ENCODE data around the gene LAMTOR2.

Gene LAMTOR2

DNA sequence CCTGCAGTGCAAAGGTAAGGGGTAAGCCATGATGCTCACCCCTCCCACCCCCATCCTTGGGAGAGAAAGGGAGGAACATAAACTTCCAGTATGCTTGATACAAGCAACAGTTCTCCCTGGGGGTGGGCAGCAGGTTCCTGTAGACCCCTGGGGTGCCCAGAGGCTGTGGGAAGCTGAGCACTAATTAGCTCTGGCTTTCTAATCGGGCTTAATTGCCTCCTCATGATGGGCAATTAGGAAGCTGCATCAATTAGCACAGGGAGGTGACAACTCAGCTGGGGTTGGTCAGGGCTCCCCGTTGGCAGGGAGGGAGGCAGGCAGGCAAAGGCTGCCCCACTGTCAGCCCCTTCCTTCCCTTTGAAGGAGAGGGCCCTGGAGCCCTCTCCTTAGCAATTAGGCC lies 44.2 kb downstream of the LAMTOR2 start:
- peak overlapping the region; percentile 31 for H3K27ac ChIP-seq (ENCODE audit: low read length)
- peaks cover 0 to 2% of the 10 kb centered on the region in 2 donors for H3K36me3 ChIP-seq (ENCODE audit: control insufficient read depth in 2 of 2, insufficient read depth in 2 of 2, low read length in 2 of 2)
- no peaks in the 10 kb centered on the region for H3K9me3 ChIP-seq (ENCODE audit: control insufficient read depth in 2 of 2, low read length in 2 of 2)
- peaks cover 46% of the 10 kb centered on the region for H3K4me1 ChIP-seq (ENCODE audit: control insufficient read depth, insufficient read depth, low read length)
- no peak overlapping the region for H3K9ac ChIP-seq (ENCODE audit: low read length in 2 of 2)
- H3K4me3 ChIP-seq (ENCODE audit: low read length in 2 of 2), result no peak overlapping the region
- no peaks in the 10 kb centered on the region for H3K27me3 ChIP-seq (ENCODE audit: control insufficient read depth in 1 of 2, insufficient read depth in 2 of 2, low read length in 2 of 2)

DNA sequence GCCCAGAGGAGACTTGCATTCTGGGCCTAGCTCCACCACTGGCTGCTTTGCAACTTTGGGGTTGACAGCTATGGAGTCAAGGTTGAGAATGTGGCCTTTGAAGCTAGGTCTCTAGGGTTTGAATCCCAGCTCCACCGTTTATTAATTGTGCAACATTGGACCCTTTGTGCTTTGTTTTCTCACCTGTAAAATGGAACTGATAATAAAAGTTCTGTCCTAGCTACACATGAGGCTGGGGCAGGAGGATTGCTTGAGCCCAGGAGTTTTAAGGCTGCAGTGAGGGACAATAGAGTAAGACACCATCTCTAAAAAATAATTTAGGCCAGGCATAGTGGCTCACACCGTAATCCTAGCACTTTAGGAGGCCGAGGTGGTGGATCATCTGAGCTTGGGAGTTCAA lies 44.7 kb downstream of the LAMTOR2 start:
- Histone ChIP-seq H3K4me1 (ENCODE audit: control insufficient read depth, insufficient read depth, low read length) (peaks cover 51% of the 10 kb centered on the region), H3K27ac (ENCODE audit: low read length) (peak overlapping the region; percentile 31)

DNA sequence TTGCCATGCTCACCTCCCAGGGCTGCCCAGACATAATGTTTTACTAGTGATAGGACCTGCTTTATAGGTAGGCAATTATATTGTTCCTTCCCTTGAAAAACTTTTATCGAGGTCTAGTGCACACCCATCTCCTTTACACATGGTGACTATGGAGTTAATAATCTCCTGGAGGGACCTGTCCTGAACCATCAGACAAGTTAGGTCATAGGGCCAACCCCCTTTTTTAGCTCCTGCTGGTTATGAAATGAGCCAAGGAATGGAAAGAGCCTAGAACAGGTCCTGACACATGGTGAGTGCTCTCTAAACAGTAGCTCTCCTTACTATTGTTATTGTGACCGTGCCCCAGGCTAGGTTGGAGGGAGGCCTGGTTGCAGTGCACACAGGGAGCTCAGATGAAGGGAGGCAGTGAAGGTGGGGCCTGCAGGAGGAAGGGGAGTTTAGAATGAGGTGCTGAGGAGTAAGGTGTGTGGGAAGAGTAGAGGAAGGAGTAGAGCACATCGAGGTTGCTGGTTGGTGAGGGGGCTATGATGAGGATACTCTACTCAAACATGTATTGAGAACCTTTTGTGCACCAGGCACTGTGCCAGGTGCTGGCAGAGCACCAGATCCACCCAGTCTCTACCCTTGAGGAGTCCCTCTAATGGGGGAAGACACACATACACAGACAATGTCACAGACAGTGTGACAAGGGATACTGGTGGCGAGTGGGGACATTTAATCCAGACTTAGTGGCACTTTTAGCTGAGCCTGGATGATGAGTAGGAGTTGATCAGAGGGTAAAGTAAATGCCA lies 45.8 kb downstream of the LAMTOR2 start:
- Histone ChIP-seq H3K4me3 (ENCODE audit: low read length in 2 of 2) (no peak overlapping the region), H3K9me3 (ENCODE audit: control insufficient read depth in 2 of 2, low read length in 2 of 2) (no peaks in the 10 kb centered on the region), H3K36me3 (ENCODE audit: control insufficient read depth in 2 of 2, insufficient read depth in 2 of 2, low read length in 2 of 2) (no peaks in the 10 kb centered on the region), H3K4me1 (ENCODE audit: control insufficient read depth, insufficient read depth, low read length) (peaks cover 62% of the 10 kb centered on the region), H3K27me3 (ENCODE audit: control insufficient read depth in 1 of 2, insufficient read depth in 2 of 2, low read length in 2 of 2) (no peaks in the 10 kb centered on the region), H3K9ac (ENCODE audit: low read length in 2 of 2) (no peak overlapping the region), H3K27ac (ENCODE audit: low read length) (peak overlapping the region; percentile 46)

More for the DNA sequence above, 44.7 kb downstream of the LAMTOR2 start:
- no peak overlapping the region for H3K9ac ChIP-seq (ENCODE audit: low read length in 2 of 2)
- no peak overlapping the region for H3K4me3 ChIP-seq (ENCODE audit: low read length in 2 of 2)
- H3K36me3 ChIP-seq (ENCODE audit: control insufficient read depth in 2 of 2, insufficient read depth in 2 of 2, low read length in 2 of 2), result no peaks in the 10 kb centered on the region
- H3K9me3 ChIP-seq (ENCODE audit: control insufficient read depth in 2 of 2, low read length in 2 of 2), result no peaks in the 10 kb centered on the region
- no peaks in the 10 kb centered on the region for H3K27me3 ChIP-seq (ENCODE audit: control insufficient read depth in 1 of 2, insufficient read depth in 2 of 2, low read length in 2 of 2)

DNA sequence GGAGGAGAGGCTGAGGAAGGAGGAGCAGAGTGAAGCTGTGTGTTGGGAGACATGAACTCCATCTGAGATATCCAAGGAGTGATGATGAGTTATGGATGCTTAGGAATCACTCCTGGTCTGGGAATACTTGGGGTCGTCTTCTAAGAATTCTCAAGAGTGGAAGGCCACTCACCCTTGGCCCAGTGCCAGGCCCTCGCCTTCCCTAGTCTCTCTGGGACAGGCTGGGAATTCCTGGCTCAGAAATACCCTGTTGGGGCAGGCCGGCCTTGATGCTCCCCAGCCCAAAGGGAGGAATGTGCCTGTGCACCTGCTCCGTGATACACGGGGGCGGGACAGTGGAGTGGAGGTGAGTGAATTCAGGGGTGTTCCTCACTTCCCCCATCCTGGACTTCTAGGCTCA lies 47.3 kb downstream of the LAMTOR2 start:
- Histone ChIP-seq H3K4me1 (ENCODE audit: control insufficient read depth, insufficient read depth, low read length) (peaks cover 61% of the 10 kb centered on the region), H3K9ac (ENCODE audit: low read length in 2 of 2) (peak overlapping the region in 1 of 2 donors; percentile 36), H3K27ac (ENCODE audit: low read length) (peak overlapping the region; percentile 100)

DNA sequence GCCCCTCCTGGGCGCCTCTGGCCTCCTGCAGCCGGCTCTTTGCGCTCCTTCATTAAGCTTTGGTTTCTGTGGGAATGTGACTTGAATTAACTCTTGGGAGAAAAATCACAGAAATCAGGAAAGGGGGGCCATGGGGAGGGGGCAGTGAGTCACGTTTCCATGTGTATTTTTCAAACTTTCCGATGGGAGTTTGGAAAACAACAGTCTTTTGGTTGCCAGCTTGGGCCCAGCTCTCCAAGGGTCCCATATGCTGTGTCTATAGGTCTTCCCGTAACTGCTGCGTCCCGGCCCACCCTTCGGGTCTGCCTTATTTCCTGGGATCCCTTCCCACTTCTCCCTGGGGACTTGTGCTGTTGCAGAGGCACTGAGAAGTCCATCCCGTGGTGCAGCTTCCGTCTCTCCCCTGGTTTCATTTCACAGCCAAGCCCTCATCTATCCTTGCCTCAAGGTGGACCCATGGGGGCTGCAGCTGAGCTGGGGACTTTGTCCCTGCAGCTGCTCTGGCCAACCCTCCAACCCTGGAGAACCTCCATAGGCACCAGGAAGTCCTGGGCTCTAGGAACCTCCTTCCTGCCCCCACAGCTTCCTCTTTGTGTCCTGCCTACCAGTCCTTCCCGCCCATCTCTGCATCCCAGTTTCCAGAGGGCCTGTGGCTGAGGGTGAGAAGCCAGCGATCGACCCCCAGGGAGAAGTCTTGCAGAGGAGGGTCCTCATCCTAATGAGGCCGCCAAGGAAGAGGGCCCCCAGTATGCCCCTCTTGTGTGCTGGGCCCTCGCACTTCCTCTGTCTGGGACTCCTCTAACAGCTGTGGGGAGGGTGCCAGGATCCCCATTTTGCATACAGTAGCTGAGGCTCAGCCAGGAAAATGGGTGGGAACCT lies 48.3 kb downstream of the LAMTOR2 start:
- Histone ChIP-seq H3K4me3 (ENCODE audit: low read length in 2 of 2) (peak overlapping the region; percentile 26 to 65), H3K9me3 (ENCODE audit: control insufficient read depth in 2 of 2, low read length in 2 of 2) (no peaks in the 10 kb centered on the region), H3K27me3 (ENCODE audit: control insufficient read depth in 1 of 2, insufficient read depth in 2 of 2, low read length in 2 of 2) (no peaks in the 10 kb centered on the region), H3K4me1 (ENCODE audit: control insufficient read depth, insufficient read depth, low read length) (peaks cover 60% of the 10 kb centered on the region), H3K36me3 (ENCODE audit: control insufficient read depth in 2 of 2, insufficient read depth in 2 of 2, low read length in 2 of 2) (no peaks in the 10 kb centered on the region), H3K27ac (ENCODE audit: low read length) (peak overlapping the region; percentile 100), H3K9ac (ENCODE audit: low read length in 2 of 2) (peak overlapping the region; percentile 21 to 90)

More for the DNA sequence above, 47.3 kb downstream of the LAMTOR2 start:
- Histone ChIP-seq H3K9me3 (ENCODE audit: control insufficient read depth in 2 of 2, low read length in 2 of 2) (no peaks in the 10 kb centered on the region), H3K27me3 (ENCODE audit: control insufficient read depth in 1 of 2, insufficient read depth in 2 of 2, low read length in 2 of 2) (no peaks in the 10 kb centered on the region), H3K4me3 (ENCODE audit: low read length in 2 of 2) (peak overlapping the region in 1 of 2 donors; percentile 22), H3K36me3 (ENCODE audit: control insufficient read depth in 2 of 2, insufficient read depth in 2 of 2, low read length in 2 of 2) (no peaks in the 10 kb centered on the region)

DNA sequence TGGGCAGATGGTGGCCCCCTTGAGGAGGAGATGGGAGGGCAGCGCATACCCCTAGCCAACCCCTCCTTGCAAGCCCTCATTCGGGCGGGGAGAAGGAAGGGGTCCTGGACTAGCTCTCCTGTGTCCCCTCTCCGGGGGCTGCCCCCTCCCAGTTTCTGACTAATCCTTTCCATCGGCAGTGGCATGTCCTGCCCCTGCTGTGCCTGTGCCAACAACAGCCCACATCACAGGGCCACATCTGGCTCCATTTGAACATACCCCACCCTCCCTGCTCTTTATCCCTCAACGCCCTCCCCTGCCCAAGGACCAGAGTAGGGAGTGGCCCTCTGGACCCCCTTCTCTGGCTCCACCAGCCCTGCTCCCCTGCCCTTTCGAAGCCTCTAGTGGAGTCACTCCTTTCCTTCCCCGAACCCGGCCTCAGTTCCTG lies 49.0 kb downstream of the LAMTOR2 start:
- peaks cover 60% of the 10 kb centered on the region for H3K4me1 ChIP-seq (ENCODE audit: control insufficient read depth, insufficient read depth, low read length)
- no peaks in the 10 kb centered on the region for H3K36me3 ChIP-seq (ENCODE audit: control insufficient read depth in 2 of 2, insufficient read depth in 2 of 2, low read length in 2 of 2)
- no peaks in the 10 kb centered on the region for H3K9me3 ChIP-seq (ENCODE audit: control insufficient read depth in 2 of 2, low read length in 2 of 2)
- peak overlapping the region; percentile 90 to 94 for H3K9ac ChIP-seq (ENCODE audit: low read length in 2 of 2)
- peak overlapping the region; percentile 53 to 65 for H3K4me3 ChIP-seq (ENCODE audit: low read length in 2 of 2)
- H3K27ac ChIP-seq (ENCODE audit: low read length), result peak overlapping the region; percentile 100
- H3K27me3 ChIP-seq (ENCODE audit: control insufficient read depth in 1 of 2, insufficient read depth in 2 of 2, low read length in 2 of 2), result no peaks in the 10 kb centered on the region

DNA sequence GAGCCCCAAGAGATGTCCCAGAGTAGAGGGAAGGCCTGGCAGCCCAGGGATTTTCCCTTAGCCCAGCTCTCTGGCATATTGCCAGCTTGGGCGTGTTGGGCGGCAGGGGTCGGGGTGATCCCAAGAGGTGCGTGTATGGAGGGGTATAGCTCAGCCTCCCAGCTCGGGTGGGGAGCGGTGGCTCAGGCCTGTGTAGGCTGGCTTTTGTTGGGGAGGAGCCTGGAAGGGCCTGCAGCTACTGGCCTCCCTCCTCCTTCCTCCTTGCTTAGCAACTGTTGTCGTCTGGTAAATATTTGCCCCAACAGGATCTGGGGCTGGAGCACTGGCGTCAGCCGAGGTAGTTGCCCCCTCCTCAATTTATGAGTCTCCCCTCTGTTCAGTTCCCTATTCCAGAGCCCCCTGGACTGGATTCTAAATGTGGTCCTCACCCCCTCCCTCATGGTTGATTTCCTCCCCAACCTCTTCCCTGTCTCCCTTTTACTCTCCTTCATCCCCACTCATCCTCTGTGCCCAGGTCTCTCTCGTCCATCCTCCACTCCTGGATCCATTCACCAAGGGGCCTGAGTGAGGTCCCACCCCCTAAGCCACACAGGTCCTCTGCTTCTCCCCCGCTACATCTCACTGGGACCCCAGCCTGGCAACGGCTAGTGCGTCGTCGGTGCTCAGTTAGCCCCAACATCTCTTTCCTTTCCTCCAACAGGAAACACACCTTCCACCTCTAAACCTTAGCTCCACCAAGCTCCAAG lies 49.7 kb downstream of the LAMTOR2 start:
- peak overlapping the region; percentile 90 to 94 for H3K9ac ChIP-seq (ENCODE audit: low read length in 2 of 2)
- no peaks in the 10 kb centered on the region for H3K9me3 ChIP-seq (ENCODE audit: control insufficient read depth in 2 of 2, low read length in 2 of 2)
- H3K27me3 ChIP-seq (ENCODE audit: control insufficient read depth in 1 of 2, insufficient read depth in 2 of 2, low read length in 2 of 2), result no peaks in the 10 kb centered on the region
- H3K4me1 ChIP-seq (ENCODE audit: control insufficient read depth, insufficient read depth, low read length), result peaks cover 60% of the 10 kb centered on the region
- H3K36me3 ChIP-seq (ENCODE audit: control insufficient read depth in 2 of 2, insufficient read depth in 2 of 2, low read length in 2 of 2), result no peaks in the 10 kb centered on the region
- peak overlapping the region; percentile 53 to 65 for H3K4me3 ChIP-seq (ENCODE audit: low read length in 2 of 2)
- peak overlapping the region; percentile 100 for H3K27ac ChIP-seq (ENCODE audit: low read length)

DNA sequence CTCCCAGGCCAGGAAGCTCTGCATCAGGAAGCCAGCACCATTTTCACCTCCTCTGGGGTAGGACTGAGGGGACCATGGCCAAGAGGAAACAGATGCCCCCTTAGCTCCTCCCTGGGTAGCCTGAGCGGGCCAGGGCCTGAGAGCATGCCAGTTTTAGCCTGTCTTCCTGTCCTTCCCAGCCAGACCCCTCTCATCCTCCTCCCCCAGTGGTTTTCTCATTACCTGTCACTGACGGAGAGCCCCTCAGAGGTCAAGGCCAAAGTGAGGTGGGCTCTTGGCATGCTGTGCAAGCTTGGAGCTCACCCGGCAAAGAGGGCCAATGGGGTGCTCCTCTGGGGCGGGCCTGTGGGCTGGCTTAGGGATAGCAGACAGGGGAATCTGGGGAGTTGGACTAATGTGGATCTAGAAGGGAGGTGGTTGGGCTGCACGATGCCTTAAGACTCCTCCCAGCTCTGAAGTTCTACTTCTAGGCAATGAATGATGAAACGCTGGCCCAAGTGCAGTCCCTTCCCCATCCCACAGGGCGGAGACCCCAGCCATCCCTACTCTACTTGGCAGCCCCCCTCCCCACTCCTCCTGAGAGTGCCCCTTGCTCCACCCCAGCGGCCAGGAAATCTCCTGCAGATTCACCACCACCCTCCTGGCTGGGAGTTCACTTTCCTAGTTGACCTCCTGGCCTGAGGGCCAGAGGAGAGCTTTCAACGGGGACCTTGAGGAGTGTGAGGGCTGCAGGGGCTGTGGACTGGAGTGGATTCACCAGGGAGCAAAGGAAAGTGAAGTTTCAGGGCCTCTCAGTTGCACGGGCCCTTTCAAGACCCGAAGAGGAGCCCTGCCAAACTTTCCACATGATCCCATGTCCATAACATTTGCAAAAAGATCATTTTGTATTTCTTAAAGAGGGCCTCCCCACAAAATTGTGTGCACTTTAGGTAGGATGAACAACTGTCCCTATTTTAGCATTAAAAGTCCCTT lies 50.6 kb downstream of the LAMTOR2 start:
- peak overlapping the region; percentile 53 to 65 for H3K4me3 ChIP-seq (ENCODE audit: low read length in 2 of 2)
- peaks cover 60% of the 10 kb centered on the region for H3K4me1 ChIP-seq (ENCODE audit: control insufficient read depth, insufficient read depth, low read length)
- H3K27me3 ChIP-seq (ENCODE audit: control insufficient read depth in 1 of 2, insufficient read depth in 2 of 2, low read length in 2 of 2), result no peaks in the 10 kb centered on the region
- no peaks in the 10 kb centered on the region for H3K9me3 ChIP-seq (ENCODE audit: control insufficient read depth in 2 of 2, low read length in 2 of 2)
- H3K27ac ChIP-seq (ENCODE audit: low read length), result peak overlapping the region; percentile 100
- no peaks in the 10 kb centered on the region for H3K36me3 ChIP-seq (ENCODE audit: control insufficient read depth in 2 of 2, insufficient read depth in 2 of 2, low read length in 2 of 2)
- peak overlapping the region; percentile 90 to 94 for H3K9ac ChIP-seq (ENCODE audit: low read length in 2 of 2)

DNA sequence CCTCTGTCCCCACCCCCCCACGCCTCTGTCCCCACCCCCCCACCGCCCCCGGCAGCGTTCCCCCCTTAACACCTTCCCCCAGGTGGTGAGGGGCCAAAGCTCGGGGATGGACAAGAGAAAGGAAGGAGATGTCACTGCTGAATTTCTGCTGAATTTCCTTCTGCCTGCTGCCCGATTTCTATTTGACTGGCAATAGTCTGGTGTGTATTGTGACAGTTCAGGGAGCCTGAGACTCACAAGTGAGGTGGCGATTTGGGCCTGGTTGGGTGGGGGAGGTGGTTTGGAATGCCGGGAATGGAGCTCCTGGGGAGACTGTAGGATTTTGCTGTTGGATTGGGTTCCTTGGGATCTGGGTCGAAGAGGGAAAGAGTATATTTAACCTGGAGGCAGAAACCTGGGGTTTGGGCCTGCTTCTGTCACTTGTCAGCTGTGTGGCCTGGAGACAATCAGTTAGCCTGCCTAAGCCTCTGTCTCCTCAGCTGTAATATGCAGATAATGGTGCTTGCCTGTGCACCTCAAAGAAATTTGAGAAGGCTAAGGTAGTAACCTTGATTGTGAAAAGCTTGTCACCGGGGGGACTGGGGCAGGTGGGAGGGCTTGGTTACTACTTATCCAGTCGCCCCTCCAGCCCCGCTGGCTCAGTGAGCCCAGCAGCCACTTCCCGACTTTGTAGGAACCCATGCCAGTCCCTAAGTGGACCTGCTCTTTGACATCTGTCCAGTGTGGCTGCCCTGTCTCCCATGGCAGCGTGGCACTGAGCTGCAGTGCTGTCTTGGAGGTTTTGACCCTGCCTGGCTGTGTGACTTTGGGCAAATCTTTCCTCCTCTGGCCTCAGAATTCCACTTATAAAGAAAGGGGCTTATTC lies 52.3 kb downstream of the LAMTOR2 start:
- Histone ChIP-seq H3K27me3 (ENCODE audit: control insufficient read depth in 1 of 2, insufficient read depth in 2 of 2, low read length in 2 of 2) (no peaks in the 10 kb centered on the region), H3K4me3 (ENCODE audit: low read length in 2 of 2) (peak overlapping the region; percentile 60 to 68), H3K9ac (ENCODE audit: low read length in 2 of 2) (peak overlapping the region; percentile 90 to 93), H3K27ac (ENCODE audit: low read length) (peak overlapping the region; percentile 100), H3K36me3 (ENCODE audit: control insufficient read depth in 2 of 2, insufficient read depth in 2 of 2, low read length in 2 of 2) (no peaks in the 10 kb centered on the region), H3K9me3 (ENCODE audit: control insufficient read depth in 2 of 2, low read length in 2 of 2) (no peaks in the 10 kb centered on the region), H3K4me1 (ENCODE audit: control insufficient read depth, insufficient read depth, low read length) (peaks cover 60% of the 10 kb centered on the region)
